Pulmonary artery endothelial cell (primary cell): ENCODE data around the gene CAMK2D. TPM values are rescaled to one million over a fixed set of nuclear protein-coding genes. Genes with fewer than 3 reads are reported as not detected.

Experiments used
- DNase-seq: peaks from one replicate; pipeline ENCODE4 v3.0.0-alpha.2; 2011; ENCODE audit warnings: low read depth, low spot score
- total RNA-seq: library from RNA; depleted of rRNA; stranded (reverse); fragments of >200 nt; gene quantifications from 2 replicates; pipeline ENCODE4 v1.2.3, GENCODE V29; 2014

CAMK2D gene
- total RNA-seq, 1 donor from 2014 or later: 38.1 TPM

GRCh38 chr4:113447061-113447460 is 314.5 kb downstream of the CAMK2D start:
- DNase-seq: no peak

- no peak for DNase-seq
Measured at GRCh38 chr4:113446019-113446418, 315.5 kb downstream of the CAMK2D start.

GRCh38 chr4:113445286-113445685 is 316.3 kb downstream of the CAMK2D start:
- no peak for DNase-seq

- DNase-seq: no peak
Measured at GRCh38 chr4:113444386-113444785, 317.2 kb downstream of the CAMK2D start.

GRCh38 chr4:113442826-113443225 is 318.7 kb downstream of the CAMK2D start:
- no peak for DNase-seq

GRCh38 chr4:113440371-113440770 is 321.2 kb downstream of the CAMK2D start:
- no peak for DNase-seq

- DNase-seq: no peak
Measured at GRCh38 chr4:113438596-113438995, 322.9 kb downstream of the CAMK2D start.

GRCh38 chr4:113437129-113437528 is 324.4 kb downstream of the CAMK2D start:
- no peak for DNase-seq

- DNase-seq: peak; percentile 54
Measured at GRCh38 chr4:113436360-113436759, 325.2 kb downstream of the CAMK2D start.

- DNase-seq: peak; percentile 73
Measured at GRCh38 chr4:113435893-113436292, 325.6 kb downstream of the CAMK2D start.

GRCh38 chr4:113434247-113434587 is 327.3 kb downstream of the CAMK2D start:
- DNase-seq: no peak

- DNase-seq: no peak
Measured at GRCh38 chr4:113433536-113434246, 327.8 kb downstream of the CAMK2D start.

GRCh38 chr4:113433116-113433515 is 328.4 kb downstream of the CAMK2D start:
- DNase-seq: no peak

GRCh38 chr4:113423631-113424030 is 337.9 kb downstream of the CAMK2D start:
- DNase-seq: no peak

- DNase-seq: no peak
Measured at GRCh38 chr4:113420938-113421337, 340.6 kb downstream of the CAMK2D start.

GRCh38 chr4:113419631-113420030 is 341.9 kb downstream of the CAMK2D start:
- no peak for DNase-seq

GRCh38 chr4:113411496-113411938 is 350.0 kb downstream of the CAMK2D start:
- DNase-seq: no peak

GRCh38 chr4:113410686-113411085 is 350.9 kb downstream of the CAMK2D start:
- DNase-seq: no peak

- DNase-seq: no peak
Measured at GRCh38 chr4:113409181-113409580, 352.4 kb downstream of the CAMK2D start.

GRCh38 chr4:113407409-113407808 is 354.1 kb downstream of the CAMK2D start:
- no peak for DNase-seq

GRCh38 chr4:113406723-113407016 is 354.9 kb downstream of the CAMK2D start:
- no peak for DNase-seq

- DNase-seq: no peak
Measured at GRCh38 chr4:113405874-113406722, 355.4 kb downstream of the CAMK2D start.

GRCh38 chr4:113404841-113405240 is 356.7 kb downstream of the CAMK2D start:
- DNase-seq: no peak
